ENCODE results near the gene PDE4D. TPM values are rescaled to one million over a fixed set of nuclear protein-coding genes. Genes with fewer than 3 reads are reported as not detected.
A peak's percentile ranks its signal among the peaks of the same experiment; 100 is the strongest.

PDE4D gene
- total and polyA plus RNA-seq, 2 of the 4 experiments (the other 2 are of a cell fraction) = 1.4 to 7.9 TPM

GRCh38 chr5:59826996-59827395 is 66.5 kb downstream of the PDE4D start:
- Histone ChIP-seq H3K27ac (ENCODE audit: insufficient read depth, low read length) (no peak overlapping the region), H3K9ac (ENCODE audit: low read depth, low read length) (no peak overlapping the region), H4K91ac (ENCODE audit: insufficient read depth, low read depth, low read length) (no peak overlapping the region), H3K79me1 (ENCODE audit: low read depth in 1 of 2, low read length in 2 of 2) (no peaks in the 10 kb centered on the region), H3K23ac (ENCODE audit: low read depth, low read length) (no peak overlapping the region), H4K20me1 (ENCODE audit: insufficient read depth, low read length) (no peaks in the 10 kb centered on the region), H2AK5ac (ENCODE audit: low read depth, low read length) (no peak overlapping the region), H2BK15ac (ENCODE audit: low read depth, low read length) (no peak overlapping the region), H3K4me2 (ENCODE audit: low read depth, low read length) (no peak overlapping the region), H3K36me3 (ENCODE audit: control insufficient read depth, insufficient read depth, low read length) (no peaks in the 10 kb centered on the region), H3K56ac (ENCODE audit: extremely low read depth, insufficient read depth, low read length) (no peak overlapping the region), H3K18ac (ENCODE audit: low read depth, low read length) (no peak overlapping the region), H2AFZ (replicated peaks; ENCODE audit: low read length, poor library complexity) (no peak overlapping the region), H2BK5ac (ENCODE audit: low read depth, low read length, poor library complexity, severe bottlenecking) (no peak overlapping the region), H4K5ac (ENCODE audit: low read depth, low read length) (no peak overlapping the region), H4K8ac (ENCODE audit: low read depth in 2 of 2, low read length in 2 of 2) (no peak overlapping the region), H3K9me3 (ENCODE audit: control insufficient read depth, insufficient read depth, low read length) (no peaks in the 10 kb centered on the region), H2BK120ac (ENCODE audit: low read depth, low read length) (no peak overlapping the region), H3K27me3 (ENCODE audit: control insufficient read depth, insufficient read depth, low read length) (peaks cover 3% of the 10 kb centered on the region), H3K4ac (ENCODE audit: low read depth, low read length) (no peak overlapping the region), H3K4me3 (ENCODE audit: insufficient read depth, low read depth, low read length) (no peak overlapping the region), H3K4me1 (ENCODE audit: control insufficient read depth, insufficient read depth, low read length) (peaks cover 12% of the 10 kb centered on the region), H3K9me1 (ENCODE audit: insufficient read depth, low read length) (no peaks in the 10 kb centered on the region), H2BK20ac (ENCODE audit: low read depth, low read length) (no peak overlapping the region), H2AK9ac (replicated peaks; ENCODE audit: low read depth, low read length, poor library complexity) (no peak overlapping the region), H3K14ac (replicated peaks; ENCODE audit: low read depth, low read length) (no peak overlapping the region)
- dilution Hi-C loops (cut with HindIII; ENCODE audit: low sequenced_read_pairs, unreplicated experiment) (no loop called here), intact Hi-C loops (cut with micrococcal nuclease) (no loop called here), in situ Hi-C loops (cut with MboI; ENCODE audit: low sequenced_read_pairs) (no loop called here)
- ATAC-seq (ENCODE audit: low read depth) = no peak
- no CpG with 5 or more reads among the region's 1 CpG for WGBS, 2 experiments (ENCODE audit: extremely low coverage in 2 of 2, insufficient read length in 1 of 2)
- peak; percentile 41; the same call in 1 of the 2 replicates for TF ChIP-seq CEBPB (IDR thresholded peaks at IDR 0.05; ENCODE audit: low read depth, low read length)
- no peak for TF ChIP-seq MAZ (IDR thresholded peaks at IDR 0.05; ENCODE audit: borderline replicate concordance, low read depth, low read length)
- no TSS peak for BruUV-seq (replicated peaks)
- no peak for DNase-seq
- CTCF ChIA-PET = interaction anchor here (0.9 kb wide), 1 partner anchor 27 kb away, joined by 3 read pairs; no protein-coding TSS in a partner anchor
- POLR2A ChIA-PET (ENCODE audit: unreplicated experiment) = no interaction called here

Measured in IMR-90 (cell line).